ENCODE data around the gene MYO1B.
A peak's percentile ranks its signal among the peaks of the same experiment; 100 is the strongest.
"Not testable (repeated sequence)": the region's sequence is repeated elsewhere in the genome, so short reads cannot be mapped to it uniquely, and the experiment has no call there.

Gene MYO1B

DNA sequence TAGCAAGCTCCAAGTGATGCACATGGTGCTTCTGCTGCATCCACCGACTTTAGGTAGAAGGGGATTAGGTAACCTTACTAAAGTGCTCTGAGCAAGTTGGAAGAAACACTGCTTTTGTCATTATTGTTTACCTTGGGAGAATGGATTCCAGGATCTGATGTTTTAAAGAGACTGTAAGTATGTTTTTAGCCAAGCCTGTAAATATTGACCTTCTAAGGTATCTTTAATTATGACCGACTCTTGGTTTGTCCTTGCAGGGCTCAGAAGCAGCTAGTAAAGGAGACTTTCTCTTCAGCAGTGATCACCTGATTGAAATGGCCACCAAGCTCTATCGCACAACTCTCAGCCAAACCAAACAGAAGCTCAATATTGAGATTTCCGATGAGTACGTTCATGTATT, 170.7 kb downstream of the MYO1B start:
- DNase-seq: no peak

- DNase-seq: no peak
These were observed 172.5 kb downstream of the MYO1B start for GRCh38 chr2:191417746-191418145.

GRCh38 chr2:191421950-191422349, 176.7 kb downstream of the MYO1B start:
- no peak for DNase-seq

DNA sequence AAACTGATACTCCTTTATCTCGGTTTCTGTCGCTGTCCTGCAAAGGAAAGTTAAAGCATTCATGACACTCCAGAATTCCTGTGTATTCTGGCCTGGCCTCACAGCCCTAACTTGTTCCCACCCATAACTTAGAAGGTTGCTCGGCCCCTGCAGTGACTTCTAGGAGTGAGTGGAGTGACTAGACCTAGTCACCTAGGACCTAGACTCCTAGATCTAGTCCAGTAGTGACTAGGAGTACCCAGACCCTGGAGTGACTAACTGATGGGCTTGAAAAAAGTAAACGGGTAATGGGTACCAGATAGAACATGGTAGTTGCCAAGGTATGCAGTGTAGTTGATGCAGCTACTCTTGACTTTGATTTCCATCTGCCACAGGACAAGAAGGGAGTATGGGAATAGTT, 181.8 kb downstream of the MYO1B start:
- no peak for DNase-seq

DNA sequence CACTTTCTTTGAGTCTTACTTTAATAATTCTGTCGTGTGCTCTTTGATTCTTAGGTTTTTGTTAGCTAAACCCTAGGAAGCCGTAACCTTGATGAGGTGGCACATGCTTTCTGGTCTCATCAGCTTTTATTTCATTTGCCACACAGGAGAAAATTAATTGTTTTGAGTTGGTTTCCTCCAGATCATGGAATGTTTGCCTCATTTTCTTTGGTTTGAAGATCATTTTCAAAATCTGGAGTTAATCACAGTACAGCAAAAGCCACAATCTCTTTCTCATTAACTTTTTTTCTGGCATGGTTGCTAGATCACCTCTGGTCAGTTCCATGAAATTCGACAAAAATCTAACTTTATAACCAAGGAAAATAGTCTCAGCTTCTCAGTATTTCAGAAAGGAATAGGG, 182.9 kb downstream of the MYO1B start:
- DNase-seq: no peak

DNA sequence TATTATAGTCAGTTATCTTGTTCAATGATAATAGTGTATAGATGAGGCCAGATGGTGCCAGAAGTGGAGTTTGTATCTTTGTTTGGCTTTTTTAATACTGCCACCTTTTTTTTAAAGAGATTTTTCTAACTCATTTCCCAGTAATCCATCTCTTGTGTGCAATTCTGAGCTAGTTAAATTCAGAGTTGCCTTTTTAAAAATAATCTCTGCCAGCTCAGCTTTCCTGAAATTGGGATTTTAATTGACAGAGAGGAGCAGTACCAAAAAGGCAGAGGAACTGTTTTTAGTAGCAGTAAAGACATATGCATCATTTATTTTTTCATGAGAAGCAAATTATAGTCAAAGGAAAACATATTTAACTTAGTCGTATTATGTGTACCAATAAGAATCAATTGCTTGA, 185.3 kb downstream of the MYO1B start:
- DNase-seq: no peak

DNA sequence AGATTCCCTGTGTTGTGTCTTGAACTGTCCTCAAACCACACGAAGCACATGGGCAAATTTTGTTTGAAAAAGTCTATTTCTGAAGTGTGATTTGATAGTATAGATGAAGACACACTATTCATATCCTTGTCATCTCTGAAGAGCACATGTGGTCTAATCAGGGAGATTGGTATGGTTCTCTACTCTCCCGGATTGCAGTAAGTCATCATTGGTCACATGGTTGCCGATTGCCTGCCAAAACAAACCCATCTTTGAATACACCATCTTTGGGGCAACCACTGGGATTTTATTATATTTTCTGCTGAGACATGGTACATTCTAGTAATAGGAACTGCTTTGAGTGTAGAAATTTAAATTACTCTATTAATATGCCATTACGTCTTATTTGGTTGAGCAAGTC, 186.9 kb downstream of the MYO1B start:
- no peak for DNase-seq

- DNase-seq: no peak
These were observed 188.9 kb downstream of the MYO1B start for GRCh38 chr2:191434072-191434471.

- no peak for DNase-seq
These were observed 189.9 kb downstream of the MYO1B start for GRCh38 chr2:191435141-191435540.

- DNase-seq: peak; percentile 62
These were observed 191.3 kb downstream of the MYO1B start for GRCh38 chr2:191436368-191437055.

DNA sequence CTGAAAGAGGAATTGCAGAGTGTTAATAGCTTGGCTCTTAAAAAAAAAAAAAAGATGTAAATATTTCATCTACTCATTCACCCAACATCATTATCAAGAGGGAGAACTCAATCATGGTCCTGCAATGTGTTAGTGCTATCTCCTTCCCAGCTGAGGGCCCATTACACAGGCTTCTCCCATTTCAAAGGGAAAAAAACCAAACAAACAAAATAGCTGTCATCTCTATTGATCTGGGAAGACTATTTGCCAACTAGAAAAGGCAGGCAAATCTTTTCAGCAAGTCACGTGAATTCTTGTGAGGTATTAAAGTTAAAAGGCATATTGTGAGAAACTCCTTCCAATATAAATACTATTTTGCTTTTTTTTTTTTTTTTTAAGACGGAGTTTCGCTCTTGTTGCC, 194.3 kb downstream of the MYO1B start:
- no peak for DNase-seq

DNA sequence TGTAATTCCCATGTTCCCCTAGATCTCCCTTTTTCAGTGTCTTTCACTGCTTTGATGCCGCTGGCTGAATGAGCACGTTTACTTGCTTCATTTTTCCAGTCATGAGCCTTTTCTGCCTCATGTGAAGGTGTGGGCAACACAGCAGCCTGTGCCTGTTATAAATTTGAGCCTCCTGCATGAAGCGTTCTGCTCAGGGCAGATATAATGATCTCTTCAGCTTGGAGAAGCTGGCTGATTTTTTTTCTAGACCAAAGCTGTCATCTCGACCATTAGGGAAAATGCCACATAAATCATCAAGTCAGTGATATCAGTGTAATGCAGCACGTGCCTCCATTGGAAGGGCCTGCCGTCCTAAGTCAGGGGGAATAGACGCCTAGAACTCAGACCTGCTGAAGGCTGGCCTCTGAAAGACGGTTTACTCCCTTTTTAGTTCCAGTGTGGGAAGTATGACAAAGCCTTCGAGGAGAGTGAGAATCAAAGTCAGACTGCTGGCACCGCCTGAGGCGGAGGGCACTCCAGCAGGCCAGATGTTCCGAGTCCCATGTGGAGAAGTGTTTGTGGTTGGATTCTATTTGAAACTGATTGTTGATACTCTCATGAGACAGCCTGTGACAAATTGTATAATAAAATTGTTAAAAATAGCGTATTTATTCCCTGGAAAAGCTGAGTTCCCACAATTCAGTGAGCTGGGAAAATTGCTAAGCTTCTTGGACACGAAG, 196.5 kb downstream of the MYO1B start:
- DNase-seq: no peak

- DNase-seq: no peak
These were observed 198.2 kb downstream of the MYO1B start for GRCh38 chr2:191443446-191443845.

DNA sequence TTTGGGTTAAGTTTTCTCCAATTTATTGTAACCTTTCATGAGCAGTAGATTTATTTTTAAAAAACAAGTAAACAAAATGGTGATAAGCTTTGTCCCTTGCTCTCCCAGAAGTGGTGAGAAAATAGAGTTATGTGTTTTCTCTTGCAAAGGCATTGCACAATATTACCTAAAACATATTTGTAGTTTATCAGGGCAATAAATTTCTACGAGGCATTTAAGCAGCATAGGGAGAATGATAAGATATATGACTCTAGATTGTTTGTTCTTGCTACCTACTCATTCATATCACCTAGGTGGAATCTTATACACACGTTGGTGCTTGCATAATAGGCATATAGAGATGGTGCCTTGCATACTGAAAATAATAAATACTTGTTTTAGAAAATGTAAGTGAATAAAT, 201.7 kb downstream of the MYO1B start:
- no peak for DNase-seq

- no peak for DNase-seq
These were observed 205.9 kb downstream of the MYO1B start for GRCh38 chr2:191451116-191451515.

DNA sequence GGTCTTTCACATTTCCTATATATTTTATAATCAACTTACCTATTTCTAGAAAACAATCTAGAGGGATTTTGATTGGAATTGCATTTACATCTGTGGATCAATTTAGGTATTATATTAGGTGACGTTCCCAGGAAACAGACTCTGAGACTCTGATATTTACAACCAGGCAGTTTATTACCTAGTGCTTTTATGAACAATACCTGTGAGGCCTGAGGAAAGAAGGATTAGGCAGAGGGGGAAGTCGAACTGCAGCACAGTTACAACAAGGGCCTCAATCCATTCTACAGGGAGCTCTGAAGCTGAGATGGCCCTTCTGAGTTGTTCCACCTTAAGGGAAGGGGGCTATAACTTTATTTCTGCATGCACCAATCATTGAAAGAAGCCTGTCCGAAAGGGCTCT, 206.9 kb downstream of the MYO1B start:
- DNase-seq: no peak

GRCh38 chr2:191453761-191454160, 208.6 kb downstream of the MYO1B start:
- no peak for DNase-seq

GRCh38 chr2:191456506-191456905, 211.3 kb downstream of the MYO1B start:
- not testable (repeated sequence) for DNase-seq

- DNase-seq: no peak
These were observed 214.0 kb downstream of the MYO1B start for GRCh38 chr2:191459158-191459557.

DNA sequence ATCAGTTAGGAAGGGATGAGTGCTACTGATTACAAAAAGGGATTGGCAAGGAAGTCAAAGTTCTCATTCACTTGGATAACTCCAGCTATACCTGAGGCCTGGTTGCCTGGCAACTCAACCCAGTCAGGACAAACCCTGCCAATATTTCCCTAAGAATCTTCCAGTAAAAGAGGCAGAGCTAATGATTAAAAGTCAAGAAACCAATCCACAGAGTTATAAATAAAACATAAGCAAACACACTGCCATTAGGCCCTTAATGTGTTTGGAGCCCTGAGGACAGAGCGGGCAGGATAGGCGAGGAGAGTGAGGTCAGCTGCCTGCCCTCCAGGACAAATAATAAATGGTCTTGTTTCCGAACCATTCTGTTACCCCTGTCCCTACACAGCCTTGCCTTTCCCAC, 217.2 kb downstream of the MYO1B start:
- no peak for DNase-seq

- DNase-seq: no peak
These were observed 218.6 kb downstream of the MYO1B start for GRCh38 chr2:191463790-191464189.

- DNase-seq: no peak
These were observed 220.7 kb downstream of the MYO1B start for GRCh38 chr2:191465766-191466420.

- DNase-seq: no peak
These were observed 221.9 kb downstream of the MYO1B start for GRCh38 chr2:191467113-191467512.

DNA sequence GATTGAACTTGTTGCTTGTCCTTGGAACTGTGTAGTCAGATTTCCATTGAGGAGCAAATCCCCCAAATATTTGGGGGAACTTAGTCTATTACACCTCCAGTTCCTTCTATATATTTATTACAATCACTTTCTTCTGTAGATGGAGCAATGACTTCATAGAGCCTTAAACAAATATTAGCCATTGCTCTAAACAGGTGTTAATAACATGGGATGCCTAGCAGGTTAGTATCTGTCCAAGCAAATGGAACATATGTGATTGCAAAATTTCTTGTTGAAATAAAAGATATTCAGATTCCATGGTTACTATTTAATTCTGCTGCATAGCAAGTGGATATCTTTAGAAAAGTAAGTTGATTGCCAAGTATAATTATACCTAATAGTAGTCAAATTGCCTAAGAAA, 225.1 kb downstream of the MYO1B start:
- DNase-seq: no peak

All from SIG-M5 (cell line).